Stomach (tissue), 9 donors: ENCODE results near the gene ARID5B. TPM values are rescaled to one million over a fixed set of nuclear protein-coding genes. Genes with fewer than 3 reads are reported as not detected.

Source experiments
- DNase-seq, 2 donors: peaks; one replicate each; pipeline versions ENCODE4 v3.0.0 to v3.0.0-alpha.2; 2013 to 2019
- H3K27ac ChIP-seq, 5 donors: fragments of 200-600 bp in 4 of 5; sonication (generic) in 4 of 5; one replicate each; pipeline ENCODE4 v1.5.1; 2013 to 2019; ENCODE audit warnings: mild to moderate bottlenecking in 1 of 5, moderate library complexity in 1 of 5
- H3K27me3 ChIP-seq, 3 donors: fragments of 200-600 bp; sonication (generic); one replicate each; pipeline ENCODE4 v1.5.1; 2017 to 2019; ENCODE audit warnings: mixed run types in 1 of 3
- H3K36me3 ChIP-seq, 4 donors: fragments of 200-600 bp; sonication (generic); 1 replicate in 3 of 4; 2 replicates in 1 of 4; pipeline ENCODE4 v1.5.1; 2016 to 2019
- H3K4me1 ChIP-seq, 4 donors: fragments of 200-600 bp; sonication (generic); one replicate each; pipeline ENCODE4 v1.5.1; 2016 to 2019
- H3K4me3 ChIP-seq, 4 donors: fragments of 200-600 bp; sonication (generic) in 3 of 4; one replicate each; pipeline ENCODE4 v1.5.1; 2016 to 2019; ENCODE audit warnings: mild to moderate bottlenecking in 1 of 4
- H3K9me3 ChIP-seq, 4 donors: fragments of 200-600 bp; sonication (generic); one replicate each; pipeline ENCODE4 v1.5.1; 2016 to 2019
- CTCF ChIP-seq, 7 experiments: fragments of 450-650 bp in 4 of 7; fragments of 200-600 bp in 3 of 7; sonication (generic) in 3 of 7; IDR thresholded peaks; one replicate each; pipeline ENCODE4 v1.5.1; 2016 to 2019; ENCODE audit warnings: antibody characterized with exemption in 7 of 7, control low read depth in 2 of 7, mild to moderate bottlenecking in 1 of 7
- EP300 ChIP-seq: sonication (generic); formaldehyde crosslinking; IDR thresholded peaks from one replicate; pipeline ENCODE4 v1.6.1; 2017; ENCODE audit warnings: antibody characterized with exemption
- POLR2A ChIP-seq, 4 donors: fragments of 450-650 bp; IDR thresholded peaks; one replicate each; pipeline ENCODE4 v1.6.1; 2016; ENCODE audit warnings: antibody characterized with exemption in 4 of 4, control low read depth in 2 of 4, mild to moderate bottlenecking in 1 of 4, moderate library complexity in 1 of 4
- POLR2AphosphoS5 ChIP-seq, 3 donors: sonication (generic); formaldehyde crosslinking; IDR thresholded peaks; one replicate each; pipeline ENCODE4 v1.6.1; 2016; ENCODE audit warnings: antibody characterized with exemption in 3 of 3
- WGBS, 5 donors: extraction: QIAGEN DNeasy Blood & Tissue Kit in 3 of 5; methylation state at CpG; one replicate each; pipeline versions ENCODE4 v1.1.5 to v1.1.7; 2013 to 2018; 5-methylcytosine and 5-hydroxymethylcytosine counted together
- intact Hi-C: fragments of 100-400 bp; cut with DNase I; formaldehyde crosslinking; loops from one replicate; pipeline ENCODE4 v1.15.1; 2023; ENCODE audit warnings: low total_unique reads
- polyA plus RNA-seq, 3 donors: library from polyadenylated mRNA; stranded (reverse); fragments of 200-250 nt; gene quantifications; one replicate each; pipeline ENCODE4 v1.2.3, GENCODE V29; 2013
- total RNA-seq, 5 donors: library from RNA; depleted of rRNA; stranded (reverse); fragments of >200 nt; gene quantifications; one replicate each; pipeline versions ENCODE4 v1.1.0 to v1.2.3, GENCODE V29; 2014 to 2016
- donor health status: healthy with polysubstance abuse.
- donor health status: Bipolar disorder and iron deficiency.
- donor health status: healthy.

ARID5B gene
- total and polyA plus RNA-seq, 8 donors = 5.4 to 64.2 (median 11.9) TPM

GRCh38 chr10:61907587-61907986, 6.1 kb downstream of the ARID5B start:
- Histone ChIP-seq H3K4me1 (peaks cover 7 to 63% (median 41%) of the 10 kb centered on the region in 4 donors), H3K9me3 (no peaks in the 10 kb centered on the region), H3K4me3 (no peak overlapping the region), H3K27ac (peak overlapping the region in 1 of 5 donors; percentile 99), H3K27me3 (no peaks in the 10 kb centered on the region), H3K36me3 (no peaks in the 10 kb centered on the region)
- TF ChIP-seq CTCF (IDR thresholded peaks at IDR 0.05) = no peak
- no peak for TF ChIP-seq EP300
- no peak for TF ChIP-seq POLR2A (IDR thresholded peaks at IDR 0.05)
- TF ChIP-seq POLR2AphosphoS5 (IDR thresholded peaks at IDR 0.05) = no peak
- 72 to 83% (median 77%) methylated on average over 3 of the region's 3 CpGs for WGBS, 5 donors
- intact Hi-C loops = loop anchor here (10.0 kb wide), 1 partner anchor 337 kb away; no protein-coding TSS in a partner anchor
- no peak for DNase-seq

- no peaks in the 10 kb centered on the region for H3K27me3 ChIP-seq
- peak overlapping the region in 1 of 5 donors; percentile 38 for H3K27ac ChIP-seq
- WGBS, 5 donors = 89 to 93% (median 90%) methylated on average over 6 of the region's 6 CpGs
- no peak overlapping the region for H3K4me3 ChIP-seq
- no peak for DNase-seq
- TF ChIP-seq POLR2A (IDR thresholded peaks at IDR 0.05) = no peak
- no peak for TF ChIP-seq EP300
- no peak for TF ChIP-seq POLR2AphosphoS5 (IDR thresholded peaks at IDR 0.05)
- no peak for TF ChIP-seq CTCF (IDR thresholded peaks at IDR 0.05)
- intact Hi-C loops = no loop called here
- peaks cover 0 to 11% (median 5%) of the 10 kb centered on the region in 4 donors for H3K36me3 ChIP-seq
- H3K9me3 ChIP-seq = no peaks in the 10 kb centered on the region
- peaks cover 6 to 51% (median 27%) of the 10 kb centered on the region in 4 donors for H3K4me1 ChIP-seq
Observed at GRCh38 chr10:61910226-61910805, 8.8 kb downstream of the ARID5B start.

GRCh38 chr10:61910894-61911293, 9.4 kb downstream of the ARID5B start:
- DNase-seq = no peak
- intact Hi-C loops = no loop called here
- TF ChIP-seq POLR2AphosphoS5 (IDR thresholded peaks at IDR 0.05) (no peak), POLR2A (IDR thresholded peaks at IDR 0.05) (no peak), CTCF (IDR thresholded peaks at IDR 0.05) (no peak), EP300 (no peak)

GRCh38 chr10:61911425-61911824, 9.9 kb downstream of the ARID5B start:
- Histone ChIP-seq H3K27me3 (no peaks in the 10 kb centered on the region), H3K4me1 (peaks cover under 1 to 40% (median 21%) of the 10 kb centered on the region in 4 donors), H3K9me3 (no peaks in the 10 kb centered on the region), H3K4me3 (no peak overlapping the region), H3K36me3 (peaks cover 0 to 12% (median 6%) of the 10 kb centered on the region in 4 donors), H3K27ac (no peak overlapping the region)
- no peak for DNase-seq
- intact Hi-C loops = no loop called here
- WGBS, 5 donors = 42 to 62% (median 45%) methylated on average over 5 of the region's 5 CpGs
- TF ChIP-seq POLR2AphosphoS5 (IDR thresholded peaks at IDR 0.05) (no peak), POLR2A (IDR thresholded peaks at IDR 0.05) (no peak), EP300 (no peak), CTCF (IDR thresholded peaks at IDR 0.05) (no peak)

More at GRCh38 chr10:61910894-61911293, 9.4 kb downstream of the ARID5B start:
- 47 to 82% (median 79%) methylated on average over 2 of the region's 2 CpGs for WGBS, 5 donors
- H3K4me3 ChIP-seq = no peak overlapping the region
- no peak overlapping the region for H3K27ac ChIP-seq
- no peaks in the 10 kb centered on the region for H3K27me3 ChIP-seq
- peaks cover 0 to 12% (median 6%) of the 10 kb centered on the region in 4 donors for H3K36me3 ChIP-seq
- H3K4me1 ChIP-seq = peaks cover 6 to 45% (median 24%) of the 10 kb centered on the region in 4 donors
- no peaks in the 10 kb centered on the region for H3K9me3 ChIP-seq
